HG02588 (cell line): ENCODE results near the gene PPP1R2B.
"Not testable (repeated sequence)": the region's sequence is repeated elsewhere in the genome, so short reads cannot be mapped to it uniquely, and the experiment has no call there.

Source experiments
- ATAC-seq: cut with Tn5 transposase; IDR thresholded peaks from one replicate; pipeline ENCODE4 v1.9.1; 2021; ENCODE audit warnings: mild to moderate bottlenecking, moderate library complexity; ENCODE audit not compliant: unreplicated experiment

Gene PPP1R2B

GRCh38 chr5:156850206-156850751 is at the start of gene PPP1R2B:
TSS of gene PPP1R2B (plus strand) at chr5:156850295. CDS start at chr5:156850563, 268 bp downstream.
- no peak for ATAC-seq

- no peak for ATAC-seq
These were observed 49.2 kb upstream of the PPP1R2B start for GRCh38 chr5:156800929-156801328.

GRCh38 chr5:156802501-156802900 is 47.6 kb upstream of the PPP1R2B start:
- no peak for ATAC-seq

GRCh38 chr5:156803404-156803803 is 46.7 kb upstream of the PPP1R2B start:
- no peak for ATAC-seq

GRCh38 chr5:156812959-156813358 is 37.1 kb upstream of the PPP1R2B start:
- ATAC-seq: no peak

GRCh38 chr5:156815988-156816599 is 34.0 kb upstream of the PPP1R2B start:
- ATAC-seq: peak; percentile 77

- no peak for ATAC-seq
These were observed 30.6 kb upstream of the PPP1R2B start for GRCh38 chr5:156819537-156819936.

- no peak for ATAC-seq
These were observed 30.0 kb upstream of the PPP1R2B start for GRCh38 chr5:156819967-156820581.

GRCh38 chr5:156824241-156824640 is 25.9 kb upstream of the PPP1R2B start:
- no peak for ATAC-seq

GRCh38 chr5:156824800-156825199 is 25.3 kb upstream of the PPP1R2B start:
- no peak for ATAC-seq

- ATAC-seq: no peak
These were observed 24.4 kb upstream of the PPP1R2B start for GRCh38 chr5:156825688-156826087.

- ATAC-seq: peak; percentile 69
These were observed 23.9 kb upstream of the PPP1R2B start for GRCh38 chr5:156826150-156826549.

- no peak for ATAC-seq
These were observed 15.2 kb upstream of the PPP1R2B start for GRCh38 chr5:156834916-156835315.

- no peak for ATAC-seq
These were observed 14.2 kb upstream of the PPP1R2B start for GRCh38 chr5:156835905-156836304.

GRCh38 chr5:156836846-156837245 is 13.2 kb upstream of the PPP1R2B start:
- ATAC-seq: no peak

- no peak for ATAC-seq
These were observed 11.1 kb upstream of the PPP1R2B start for GRCh38 chr5:156838961-156839360.

- no peak for ATAC-seq
These were observed 8.4 kb upstream of the PPP1R2B start for GRCh38 chr5:156841737-156842136.

- ATAC-seq: no peak
These were observed 3.2 kb upstream of the PPP1R2B start for GRCh38 chr5:156846914-156847313.

GRCh38 chr5:156848447-156848846 is 1.6 kb upstream of the PPP1R2B start:
- ATAC-seq: not testable (repeated sequence)

- ATAC-seq: no peak
These were observed 1.8 kb downstream of the PPP1R2B start for GRCh38 chr5:156851880-156852279.

- not testable (repeated sequence) for ATAC-seq
These were observed 3.0 kb downstream of the PPP1R2B start for GRCh38 chr5:156853055-156853454.

GRCh38 chr5:156865427-156865826 is 15.3 kb downstream of the PPP1R2B start:
- no peak for ATAC-seq

- no peak for ATAC-seq
These were observed 20.4 kb downstream of the PPP1R2B start for GRCh38 chr5:156870498-156870839.
